PFSK-1 (cell line): ENCODE data around the gene TAF4.

Experiments used
- FOXP2 ChIP-seq: optimal IDR thresholded peaks from 2 replicates; pipeline ENCODE3; 2011; ENCODE audit warnings: borderline replicate concordance, control low read depth, inconsistent platforms; ENCODE audit not compliant: insufficient read depth; ENCODE audit errors: extremely low read length, extremely low read depth
- POLR2AphosphoS5 ChIP-seq: IDR thresholded peaks from 2 replicates; pipeline ENCODE4 v1.6.1; 2012; ENCODE audit warnings: low read depth, mild to moderate bottlenecking, control low read depth, low read length, moderate library complexity
- SIN3A ChIP-seq: IDR thresholded peaks from 2 replicates; pipeline ENCODE4 v1.6.1; 2012; ENCODE audit warnings: mild to moderate bottlenecking, low read length, moderate library complexity, borderline replicate concordance; ENCODE audit not compliant: insufficient read depth
- TAF1 ChIP-seq: IDR thresholded peaks from 2 replicates; pipeline ENCODE4 v1.6.1; 2012; ENCODE audit warnings: low read length, control low read depth, borderline replicate concordance; ENCODE audit not compliant: insufficient read depth
- TF ChIP-seq, protein P1 (sequence below), 2 experiments: IDR thresholded peaks; 2 replicates each; pipeline versions ENCODE4 v1.6.1 to v1.8.0; 2011 to 2012; ENCODE audit warnings: low read depth in 2 of 2, low read length in 2 of 2, control low read depth in 1 of 2, inconsistent platforms in 1 of 2, mild to moderate bottlenecking in 1 of 2, moderate library complexity in 1 of 2; ENCODE audit not compliant: insufficient read depth in 1 of 2

GRCh38 chr20:62065674-62066338 is at the start of gene TAF4:
- TF ChIP-seq POLR2AphosphoS5 (peak; percentile 80; the same call in 1 of the 2 replicates), TAF1 (peak; percentile 90; the same call in 1 of the 2 replicates), SIN3A (no peak), FOXP2 (peak; percentile 66)
- TF ChIP-seq, protein P1, sequence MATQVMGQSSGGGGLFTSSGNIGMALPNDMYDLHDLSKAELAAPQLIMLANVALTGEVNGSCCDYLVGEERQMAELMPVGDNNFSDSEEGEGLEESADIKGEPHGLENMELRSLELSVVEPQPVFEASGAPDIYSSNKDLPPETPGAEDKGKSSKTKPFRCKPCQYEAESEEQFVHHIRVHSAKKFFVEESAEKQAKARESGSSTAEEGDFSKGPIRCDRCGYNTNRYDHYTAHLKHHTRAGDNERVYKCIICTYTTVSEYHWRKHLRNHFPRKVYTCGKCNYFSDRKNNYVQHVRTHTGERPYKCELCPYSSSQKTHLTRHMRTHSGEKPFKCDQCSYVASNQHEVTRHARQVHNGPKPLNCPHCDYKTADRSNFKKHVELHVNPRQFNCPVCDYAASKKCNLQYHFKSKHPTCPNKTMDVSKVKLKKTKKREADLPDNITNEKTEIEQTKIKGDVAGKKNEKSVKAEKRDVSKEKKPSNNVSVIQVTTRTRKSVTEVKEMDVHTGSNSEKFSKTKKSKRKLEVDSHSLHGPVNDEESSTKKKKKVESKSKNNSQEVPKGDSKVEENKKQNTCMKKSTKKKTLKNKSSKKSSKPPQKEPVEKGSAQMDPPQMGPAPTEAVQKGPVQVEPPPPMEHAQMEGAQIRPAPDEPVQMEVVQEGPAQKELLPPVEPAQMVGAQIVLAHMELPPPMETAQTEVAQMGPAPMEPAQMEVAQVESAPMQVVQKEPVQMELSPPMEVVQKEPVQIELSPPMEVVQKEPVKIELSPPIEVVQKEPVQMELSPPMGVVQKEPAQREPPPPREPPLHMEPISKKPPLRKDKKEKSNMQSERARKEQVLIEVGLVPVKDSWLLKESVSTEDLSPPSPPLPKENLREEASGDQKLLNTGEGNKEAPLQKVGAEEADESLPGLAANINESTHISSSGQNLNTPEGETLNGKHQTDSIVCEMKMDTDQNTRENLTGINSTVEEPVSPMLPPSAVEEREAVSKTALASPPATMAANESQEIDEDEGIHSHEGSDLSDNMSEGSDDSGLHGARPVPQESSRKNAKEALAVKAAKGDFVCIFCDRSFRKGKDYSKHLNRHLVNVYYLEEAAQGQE (IDR thresholded peaks at IDR 0.05; ENCODE audit: insufficient read depth in 1 of 2, low read depth in 2 of 2, low read length in 2 of 2), result peak in 1 of 2 experiments; percentile 29; a peak in 1 of 4 replicates
